Testis (tissue), 3 donors: ENCODE measurements around the gene SHCBP1L. TPM values are rescaled to one million over a fixed set of nuclear protein-coding genes. Genes with fewer than 3 reads are reported as not detected.
A peak's percentile ranks its signal among the peaks of the same experiment; 100 is the strongest.
"Not testable (repeated sequence)": the region's sequence is repeated elsewhere in the genome, so short reads cannot be mapped to it uniquely, and the experiment has no call there.

Source experiments
- DNase-seq: peaks from one replicate; pipeline ENCODE4 v3.0.0-alpha.2; 2019
- H3K27ac ChIP-seq, 2 donors: fragments of 200-600 bp; sonication (generic); one replicate each; pipeline ENCODE4 v1.5.1; 2019
- H3K27me3 ChIP-seq: fragments of 200-600 bp; sonication (generic); one replicate; pipeline ENCODE4 v1.5.1; 2019
- H3K36me3 ChIP-seq: fragments of 200-600 bp; sonication (generic); one replicate; pipeline ENCODE4 v1.5.1; 2017; ENCODE audit warnings: low read depth; ENCODE audit errors: missing control alignments
- H3K4me1 ChIP-seq: fragments of 200-600 bp; sonication (generic); one replicate; pipeline ENCODE4 v1.5.1; 2019
- H3K4me3 ChIP-seq, 2 donors: fragments of 200-600 bp; sonication (generic); one replicate each; pipeline ENCODE4 v1.5.1; 2017 to 2019
- H3K9me3 ChIP-seq: fragments of 200-600 bp; sonication (generic); one replicate; pipeline ENCODE4 v1.5.1; 2017
- CTCF ChIP-seq, 3 experiments: fragments of 450-650 bp in 2 of 3; fragments of 200-600 bp in 1 of 3; sonication (generic) in 1 of 3; IDR thresholded peaks; one replicate each; pipeline ENCODE4 v1.5.1; 2016 to 2019; ENCODE audit warnings: antibody characterized with exemption in 3 of 3, mild to moderate bottlenecking in 2 of 3, moderate library complexity in 1 of 3
- POLR2A ChIP-seq: fragments of 450-650 bp; IDR thresholded peaks from one replicate; pipeline ENCODE4 v1.6.1; 2017; ENCODE audit warnings: antibody characterized with exemption, mild to moderate bottlenecking, moderate library complexity
- WGBS, 2 donors: methylation state at CpG; one replicate each; pipeline ENCODE4 v1.1.5; 2018; 5-methylcytosine and 5-hydroxymethylcytosine counted together
- intact Hi-C: fragments of 100-400 bp; cut with DNase I; formaldehyde crosslinking; loops from one replicate; pipeline ENCODE4 v1.15.1; 2023; ENCODE audit warnings: low total_unique reads
- polyA plus RNA-seq: library from polyadenylated mRNA; stranded (reverse); fragments of 350-450 nt; fragmentation: Illumina TruSeq; extraction: RNeasy Lipid Tissue Mini Kit (QIAGEN cat#74804); gene quantifications from one replicate; pipeline ENCODE4 v1.2.3, GENCODE V29; 2014; ENCODE audit warnings: low read depth, low replicate concordance; ENCODE audit not compliant: insufficient read depth
- total RNA-seq, 2 donors: library from RNA; depleted of rRNA; stranded (reverse); fragments of >200 nt; gene quantifications; one replicate each; pipeline ENCODE4 v1.2.3, GENCODE V29; 2016

The SHCBP1L gene
- total and polyA plus RNA-seq, 3 donors from 2014 or later = 106 to 254 (median 132) TPM

DNA sequence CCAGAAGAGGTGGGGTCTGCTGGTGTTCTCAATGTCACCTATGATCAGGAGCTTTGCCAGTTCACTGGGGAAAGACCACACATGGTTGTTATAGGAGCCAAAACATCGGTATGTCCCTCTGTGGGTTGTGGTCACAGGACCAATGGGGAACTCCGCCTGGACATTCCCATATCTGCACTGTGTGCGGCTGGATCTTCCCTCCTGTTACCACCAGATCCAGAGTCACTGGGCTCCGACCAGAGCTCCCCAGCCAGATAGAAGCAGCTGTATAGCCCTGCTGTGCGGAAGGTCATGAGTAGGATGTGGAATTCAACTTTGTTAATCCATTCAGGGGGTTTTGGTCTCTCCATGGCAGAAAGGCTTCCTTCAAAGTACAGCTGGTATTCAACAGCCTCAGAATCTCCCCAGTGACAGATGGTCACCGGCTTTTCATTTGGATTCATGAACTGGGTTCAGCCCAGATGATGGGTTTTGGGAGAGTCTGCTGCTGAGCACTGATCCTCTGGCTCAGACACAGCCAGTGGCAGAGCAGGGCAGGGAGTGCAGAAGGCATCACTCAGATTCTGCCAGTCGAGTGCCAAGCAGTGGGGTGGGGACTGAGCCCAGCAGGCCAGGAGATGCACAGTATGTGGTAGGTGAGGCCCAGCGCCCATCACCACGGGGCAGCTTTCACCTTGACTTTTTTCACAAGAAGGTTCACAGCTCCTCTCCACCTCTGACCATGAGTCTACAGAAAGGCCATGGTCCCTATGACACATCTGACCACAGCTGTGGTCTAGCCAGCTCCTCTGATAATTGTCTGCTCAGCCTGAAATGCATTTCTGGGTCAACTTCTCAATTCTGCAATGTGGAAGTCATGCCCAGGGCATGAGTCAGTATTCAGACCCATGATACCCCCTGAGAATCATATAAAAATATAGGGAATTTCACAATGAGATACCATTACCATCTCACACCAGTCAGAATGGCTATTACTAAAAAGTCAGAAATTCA, 2.9 kb upstream of the SHCBP1L start:
- intact Hi-C loops = no loop called here

GRCh38 chr1:182953826-182954225, 860 bp upstream of the SHCBP1L start:
- intact Hi-C loops = no loop called here

More for the DNA sequence above, 2.9 kb upstream of the SHCBP1L start:
- no peaks in the 10 kb centered on the region for H3K36me3 ChIP-seq
- TF ChIP-seq CTCF (IDR thresholded peaks at IDR 0.05) (no peak), POLR2A (no peak)
- no peaks in the 10 kb centered on the region for H3K4me1 ChIP-seq
- DNase-seq = no peak
- 88 to 96% methylated on average over 9 of the region's 9 CpGs for WGBS, 2 donors
- H3K9me3 ChIP-seq = no peaks in the 10 kb centered on the region
- H3K27ac ChIP-seq = no peak overlapping the region
- H3K4me3 ChIP-seq = no peak overlapping the region
- no peaks in the 10 kb centered on the region for H3K27me3 ChIP-seq

GRCh38 chr1:182943336-182943735, 9.6 kb downstream of the SHCBP1L start:
- DNase-seq, H3K4me1 ChIP-seq, H3K4me3 ChIP-seq, H3K9me3 ChIP-seq, intact Hi-C loops, H3K36me3 ChIP-seq, H3K27me3 ChIP-seq, H3K27ac ChIP-seq: not testable (repeated sequence)
- WGBS, 2 donors = 92 to 98% methylated on average over 6 of the region's 6 CpGs

More at GRCh38 chr1:182953826-182954225, 860 bp upstream of the SHCBP1L start:
- Histone ChIP-seq H3K4me1 (no peaks in the 10 kb centered on the region), H3K36me3 (no peaks in the 10 kb centered on the region), H3K27ac (peak overlapping the region in 1 of 2 donors; percentile 15), H3K9me3 (no peaks in the 10 kb centered on the region), H3K4me3 (peak overlapping the region in 1 of 2 donors; percentile 53), H3K27me3 (no peaks in the 10 kb centered on the region)
- DNase-seq = no peak
- 65 to 69% methylated on average over 3 of the region's 3 CpGs for WGBS, 2 donors
- no peak for TF ChIP-seq POLR2A
- TF ChIP-seq CTCF (IDR thresholded peaks at IDR 0.05) = no peak

- H3K27ac ChIP-seq, H3K27me3 ChIP-seq, intact Hi-C loops, H3K9me3 ChIP-seq, DNase-seq, H3K4me1 ChIP-seq, H3K36me3 ChIP-seq: not testable (repeated sequence)
- H3K4me3 ChIP-seq = peak overlapping the region in 1 of 2 donors; percentile 10
- 24 to 33% methylated on average over 25 of the region's 25 CpGs for WGBS, 2 donors
Measured at GRCh38 chr1:182942145-182942544, 10.8 kb downstream of the SHCBP1L start.

DNA sequence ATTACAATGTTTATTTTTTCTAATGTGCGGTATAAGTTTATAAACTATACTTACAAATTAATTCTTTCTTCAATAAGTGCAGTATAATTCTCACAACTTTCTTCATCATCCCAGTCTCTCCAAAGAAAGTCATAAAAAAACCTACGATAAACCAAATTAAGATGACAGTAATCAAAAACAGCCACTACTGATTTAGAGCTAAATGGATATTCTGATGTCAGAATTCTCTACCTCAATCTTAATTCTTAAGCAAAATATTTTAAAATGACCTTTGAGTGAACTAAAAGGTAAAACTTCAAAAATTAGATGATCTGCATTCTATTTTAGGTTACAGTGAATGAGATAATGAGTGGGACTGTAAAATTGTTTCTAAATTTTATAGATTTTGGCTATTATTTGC, 13.6 kb downstream of the SHCBP1L start:
- TF ChIP-seq POLR2A (no peak), CTCF (IDR thresholded peaks at IDR 0.05) (no peak)
- 94 to 96% methylated on average over 2 of the region's 2 CpGs for WGBS, 2 donors

More for the DNA sequence above, 13.6 kb downstream of the SHCBP1L start:
- no peaks in the 10 kb centered on the region for H3K9me3 ChIP-seq
- H3K4me1 ChIP-seq = no peaks in the 10 kb centered on the region
- no peak overlapping the region for H3K4me3 ChIP-seq
- no peaks in the 10 kb centered on the region for H3K36me3 ChIP-seq
- no peaks in the 10 kb centered on the region for H3K27me3 ChIP-seq
- DNase-seq = no peak
- intact Hi-C loops = no loop called here
- no peak overlapping the region for H3K27ac ChIP-seq
